Neural crest cell (in vitro differentiated cells): Measurements from ENCODE around the gene KCNE3. TPM values are rescaled to one million over a fixed set of nuclear protein-coding genes. Genes with fewer than 3 reads are reported as not detected.
"Not testable (repeated sequence)": the region's sequence is repeated elsewhere in the genome, so short reads cannot be mapped to it uniquely, and the experiment has no call there.

ENCODE experiments used
- DNase-seq: peaks from one replicate; pipeline ENCODE4 v3.0.0; 2021; ENCODE audit warnings: low read depth, mixed read lengths, low spot score
- H3K27ac Mint-ChIP-seq: one replicate; pipeline ENCODE4 v1.8.0; 2021; ENCODE audit warnings: mild to moderate bottlenecking, mixed read lengths; ENCODE audit not compliant: unreplicated experiment
- H3K27me3 Mint-ChIP-seq: 2 replicates; pipeline ENCODE4 v1.8.0; 2021; ENCODE audit warnings: low read depth, mild to moderate bottlenecking, mixed read lengths
- H3K36me3 Mint-ChIP-seq: 2 replicates; pipeline ENCODE4 v1.8.0; 2021; ENCODE audit warnings: low read depth, mild to moderate bottlenecking, mixed read lengths
- H3K4me1 Mint-ChIP-seq: 2 replicates; pipeline ENCODE4 v1.8.0; 2021; ENCODE audit warnings: mixed read lengths
- H3K4me3 Mint-ChIP-seq: one replicate; pipeline ENCODE4 v1.8.0; 2021; ENCODE audit warnings: mild to moderate bottlenecking, mixed read lengths
- H3K9me3 Mint-ChIP-seq: 2 replicates; pipeline ENCODE4 v1.8.0; 2021; ENCODE audit warnings: mixed read lengths
- CTCF ChIP-seq: fragments of 200-600 bp; sonication (generic); conservative IDR thresholded peaks from 2 replicates; pipeline ENCODE4 v1.5.0; 2021; ENCODE audit warnings: antibody characterized with exemption, mild to moderate bottlenecking
- total RNA-seq: library from RNA; stranded (reverse); gene quantifications from 2 replicates; pipeline ENCODE4 v1.2.1, GENCODE V29; 2021

The KCNE3 gene
- total RNA-seq, 1 donor from 2014 or later = 2.6 TPM

- DNase-seq = no peak
- no peak for TF ChIP-seq CTCF
- H3K4me1 Mint-ChIP-seq = no peaks in the 10 kb centered on the region
- H3K27me3 Mint-ChIP-seq = no peaks in the 10 kb centered on the region
- no peak overlapping the region for H3K27ac Mint-ChIP-seq
- H3K9me3 Mint-ChIP-seq = peaks cover 12% of the 10 kb centered on the region
- peaks cover 2% of the 10 kb centered on the region for H3K36me3 Mint-ChIP-seq
- H3K4me3 Mint-ChIP-seq = no peak overlapping the region
Observed at GRCh38 chr11:74427384-74427886, 39.9 kb downstream of the KCNE3 start.

GRCh38 chr11:74425100-74425499, 42.2 kb downstream of the KCNE3 start:
- no peak for TF ChIP-seq CTCF
- no peak overlapping the region for H3K4me3 Mint-ChIP-seq
- H3K27me3 Mint-ChIP-seq = no peaks in the 10 kb centered on the region
- no peak for DNase-seq
- peaks cover 12% of the 10 kb centered on the region for H3K9me3 Mint-ChIP-seq
- peaks cover 2% of the 10 kb centered on the region for H3K36me3 Mint-ChIP-seq
- H3K27ac Mint-ChIP-seq = no peak overlapping the region
- no peaks in the 10 kb centered on the region for H3K4me1 Mint-ChIP-seq

- no peak for DNase-seq
- Mint-ChIP-seq H3K27me3 (no peaks in the 10 kb centered on the region), H3K4me3 (no peak overlapping the region)
Observed at GRCh38 chr11:74418509-74418895, 48.8 kb downstream of the KCNE3 start.

GRCh38 chr11:74417860-74418508, 49.4 kb downstream of the KCNE3 start:
- Mint-ChIP-seq H3K27ac (no peak overlapping the region), H3K27me3 (no peaks in the 10 kb centered on the region), H3K4me1 (peaks cover 18% of the 10 kb centered on the region), H3K4me3 (no peak overlapping the region), H3K36me3 (no peaks in the 10 kb centered on the region), H3K9me3 (no peaks in the 10 kb centered on the region)
- no peak for DNase-seq
- no peak for TF ChIP-seq CTCF

More at GRCh38 chr11:74418509-74418895, 48.8 kb downstream of the KCNE3 start:
- Mint-ChIP-seq H3K4me1 (peaks cover 18% of the 10 kb centered on the region), H3K9me3 (no peaks in the 10 kb centered on the region), H3K36me3 (no peaks in the 10 kb centered on the region), H3K27ac (no peak overlapping the region)
- TF ChIP-seq CTCF = no peak

GRCh38 chr11:74417379-74417804, 50.0 kb downstream of the KCNE3 start:
- Mint-ChIP-seq H3K36me3 (no peaks in the 10 kb centered on the region), H3K9me3 (no peaks in the 10 kb centered on the region), H3K4me1 (peaks cover 18% of the 10 kb centered on the region), H3K4me3 (no peak overlapping the region), H3K27ac (no peak overlapping the region), H3K27me3 (no peaks in the 10 kb centered on the region)
- TF ChIP-seq CTCF = no peak
- no peak for DNase-seq

- not testable (repeated sequence) for H3K27me3 Mint-ChIP-seq, H3K27ac Mint-ChIP-seq, H3K36me3 Mint-ChIP-seq, H3K9me3 Mint-ChIP-seq, H3K4me3 Mint-ChIP-seq, DNase-seq
- peaks cover 18% of the 10 kb centered on the region for H3K4me1 Mint-ChIP-seq
Observed at GRCh38 chr11:74416974-74417373, 50.4 kb downstream of the KCNE3 start.
